ENCODE measurements around the gene ZNF585A.

Gene ZNF585A

GRCh38 chr19:37095859-37096258 is 76.6 kb downstream of the ZNF585A start:
- in situ Hi-C loops (cut with HindIII; ENCODE audit: low sequenced_read_pairs), result no loop called here
